Left ventricle myocardium inferior (tissue), 1 donor: Measurements from ENCODE around the gene BIRC3. TPM values are rescaled to one million over a fixed set of nuclear protein-coding genes. Genes with fewer than 3 reads are reported as not detected.
A peak's percentile ranks its signal among the peaks of the same experiment; 100 is the strongest.

Source experiments
- DNase-seq: peaks from one replicate; pipeline ENCODE4 v3.0.0-alpha.2; 2020
- H3K27ac ChIP-seq: fragments of 200-600 bp; replicated peaks from 2 replicates; pipeline ENCODE4 v1.8.0; 2021
- H3K27me3 ChIP-seq: fragments of 200-600 bp; 2 replicates; pipeline ENCODE4 v1.8.0; 2021; ENCODE audit warnings: low read depth
- H3K36me3 ChIP-seq: fragments of 200-600 bp; 2 replicates; pipeline ENCODE4 v1.8.0; 2021
- H3K4me1 ChIP-seq: fragments of 200-600 bp; 2 replicates; pipeline ENCODE4 v1.8.0; 2021
- H3K4me3 ChIP-seq: fragments of 200-600 bp; 2 replicates; pipeline ENCODE4 v1.8.0; 2021; ENCODE audit warnings: mild to moderate bottlenecking, moderate library complexity
- H3K9me3 ChIP-seq: fragments of 200-600 bp; replicated peaks from 2 replicates; pipeline ENCODE4 v1.8.0; 2021
- intact Hi-C: fragments of 100-400 bp; cut with micrococcal nuclease; formaldehyde crosslinking; loops from one replicate; pipeline ENCODE4 v1.11.0; 2022
- total RNA-seq: library from RNA; stranded (reverse); fragmentation: NEBNext Ultra II Directional; extraction: Animal tissue kit (Norgen Biotek cat#: 25700); gene quantifications from one replicate; pipeline ENCODE4 v1.2.1, GENCODE V29; 2021
- TF ChIP-seq, protein P1 (sequence below): fragments of 200-600 bp; IDR thresholded peaks from 2 replicates; pipeline ENCODE4 v1.8.0; 2021; ENCODE audit warnings: antibody characterized with exemption, mild to moderate bottlenecking, borderline replicate concordance
- donor health status: DM: no; HTN: yes; CAD: no; lungs with severe emphysema.

The BIRC3 gene
- total RNA-seq, 1 donor from 2014 or later, result 8.1 TPM

- Histone ChIP-seq H3K4me3 (no peak overlapping the region), H3K36me3 (no peaks in the 10 kb centered on the region), H3K9me3 (no peaks in the 10 kb centered on the region), H3K27me3 (peaks cover 29% of the 10 kb centered on the region), H3K27ac (no peak overlapping the region), H3K4me1 (peaks cover 29% of the 10 kb centered on the region)
- no peak for DNase-seq
- TF ChIP-seq, protein P1, sequence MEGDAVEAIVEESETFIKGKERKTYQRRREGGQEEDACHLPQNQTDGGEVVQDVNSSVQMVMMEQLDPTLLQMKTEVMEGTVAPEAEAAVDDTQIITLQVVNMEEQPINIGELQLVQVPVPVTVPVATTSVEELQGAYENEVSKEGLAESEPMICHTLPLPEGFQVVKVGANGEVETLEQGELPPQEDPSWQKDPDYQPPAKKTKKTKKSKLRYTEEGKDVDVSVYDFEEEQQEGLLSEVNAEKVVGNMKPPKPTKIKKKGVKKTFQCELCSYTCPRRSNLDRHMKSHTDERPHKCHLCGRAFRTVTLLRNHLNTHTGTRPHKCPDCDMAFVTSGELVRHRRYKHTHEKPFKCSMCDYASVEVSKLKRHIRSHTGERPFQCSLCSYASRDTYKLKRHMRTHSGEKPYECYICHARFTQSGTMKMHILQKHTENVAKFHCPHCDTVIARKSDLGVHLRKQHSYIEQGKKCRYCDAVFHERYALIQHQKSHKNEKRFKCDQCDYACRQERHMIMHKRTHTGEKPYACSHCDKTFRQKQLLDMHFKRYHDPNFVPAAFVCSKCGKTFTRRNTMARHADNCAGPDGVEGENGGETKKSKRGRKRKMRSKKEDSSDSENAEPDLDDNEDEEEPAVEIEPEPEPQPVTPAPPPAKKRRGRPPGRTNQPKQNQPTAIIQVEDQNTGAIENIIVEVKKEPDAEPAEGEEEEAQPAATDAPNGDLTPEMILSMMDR, result no peak
- intact Hi-C loops, result no loop called here
Measured at GRCh38 chr11:102272047-102272824, 45.0 kb upstream of the BIRC3 start.

- Histone ChIP-seq H3K9me3 (no peaks in the 10 kb centered on the region), H3K27me3 (peaks cover 26% of the 10 kb centered on the region), H3K4me1 (peaks cover 18% of the 10 kb centered on the region), H3K36me3 (no peaks in the 10 kb centered on the region), H3K4me3 (no peak overlapping the region), H3K27ac (no peak overlapping the region)
- TF ChIP-seq, protein P1, result no peak
- DNase-seq, result no peak
- intact Hi-C loops, result no loop called here
Measured at GRCh38 chr11:102274628-102275027, 42.7 kb upstream of the BIRC3 start.

DNA sequence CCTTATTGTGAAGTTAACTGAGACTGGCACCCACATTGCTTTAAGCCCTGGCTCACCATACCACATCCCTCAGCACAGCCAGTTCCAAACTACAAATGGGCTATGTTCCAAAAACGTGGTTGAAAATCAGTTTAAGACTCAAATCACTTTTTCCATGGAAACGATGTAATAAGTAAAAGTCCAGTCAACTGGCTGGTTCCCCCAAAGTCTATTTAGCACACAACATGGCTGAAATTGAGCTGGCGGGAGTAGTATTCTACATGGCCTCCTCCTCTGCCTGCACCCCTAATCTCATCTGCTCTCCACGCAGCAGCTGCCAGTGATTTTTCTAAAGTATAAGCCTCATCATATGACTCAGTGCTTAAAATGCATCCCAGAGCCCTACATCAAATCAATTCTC, 40.9 kb upstream of the BIRC3 start:
- H3K27me3 ChIP-seq, result peaks cover 23% of the 10 kb centered on the region
- no peak for DNase-seq
- H3K4me1 ChIP-seq, result peaks cover 21% of the 10 kb centered on the region
- intact Hi-C loops, result no loop called here
- TF ChIP-seq, protein P1, result no peak
- no peak overlapping the region for H3K27ac ChIP-seq
- no peak overlapping the region for H3K4me3 ChIP-seq
- H3K36me3 ChIP-seq, result no peaks in the 10 kb centered on the region
- H3K9me3 ChIP-seq, result no peaks in the 10 kb centered on the region

GRCh38 chr11:102276783-102277182, 40.5 kb upstream of the BIRC3 start:
- Histone ChIP-seq H3K9me3 (no peaks in the 10 kb centered on the region), H3K36me3 (no peaks in the 10 kb centered on the region), H3K4me1 (peaks cover 21% of the 10 kb centered on the region), H3K27me3 (peaks cover 19% of the 10 kb centered on the region), H3K27ac (no peak overlapping the region), H3K4me3 (no peak overlapping the region)
- DNase-seq, result no peak
- TF ChIP-seq, protein P1, result no peak
- intact Hi-C loops, result no loop called here

GRCh38 chr11:102279641-102280170, 37.6 kb upstream of the BIRC3 start:
- H3K36me3 ChIP-seq, result no peaks in the 10 kb centered on the region
- DNase-seq, result no peak
- peaks cover 21% of the 10 kb centered on the region for H3K4me1 ChIP-seq
- intact Hi-C loops, result no loop called here
- H3K9me3 ChIP-seq, result no peaks in the 10 kb centered on the region
- peak overlapping the region; percentile 7 for H3K27ac ChIP-seq
- TF ChIP-seq, protein P1, result no peak
- no peak overlapping the region for H3K4me3 ChIP-seq
- H3K27me3 ChIP-seq, result no peaks in the 10 kb centered on the region
